Small intestine (tissue), 7 donors: Measurements from ENCODE around the gene HOXC9. TPM values are rescaled to one million over a fixed set of nuclear protein-coding genes. Genes with fewer than 3 reads are reported as not detected.

ENCODE experiments used
- DNase-seq, 2 donors: peaks; one replicate each; pipeline versions ENCODE4 v3.0.0 to v3.0.0-alpha.2; 2013
- FAIRE-seq: peaks from 2 replicates; lab custom pipeline; 2012; peaks lifted over from hg19 to GRCh38; lab: Jason Lieb, UNC
- H3K27ac ChIP-seq, 3 donors: one replicate each; pipeline ENCODE4 v1.5.1; 2013; ENCODE audit warnings: low read length in 2 of 3, mild to moderate bottlenecking in 2 of 3, control low read depth in 1 of 3, inconsistent platforms in 1 of 3, low read depth in 1 of 3, moderate library complexity in 1 of 3
- H3K27me3 ChIP-seq, 3 donors: one replicate each; pipeline ENCODE4 v1.6.1; 2013; ENCODE audit warnings: low read length in 3 of 3, inconsistent platforms in 1 of 3; ENCODE audit not compliant: control insufficient read depth in 3 of 3, insufficient read depth in 3 of 3
- H3K36me3 ChIP-seq, 3 donors: one replicate each; pipeline ENCODE4 v1.6.1; 2013; ENCODE audit warnings: low read length in 3 of 3, inconsistent platforms in 1 of 3, low read depth in 1 of 3, mild to moderate bottlenecking in 1 of 3, moderate library complexity in 1 of 3; ENCODE audit not compliant: control insufficient read depth in 3 of 3, insufficient read depth in 2 of 3
- H3K4me1 ChIP-seq, 3 donors: one replicate each; pipeline ENCODE4 v1.6.1; 2013; ENCODE audit warnings: low read length in 2 of 3, inconsistent platforms in 1 of 3, low read depth in 1 of 3, mild to moderate bottlenecking in 1 of 3, moderate library complexity in 1 of 3; ENCODE audit not compliant: control insufficient read depth in 3 of 3, insufficient read depth in 2 of 3
- H3K4me3 ChIP-seq, 3 donors: one replicate each; pipeline ENCODE4 v1.5.1; 2013; ENCODE audit warnings: low read length in 3 of 3, control low read depth in 1 of 3, inconsistent platforms in 1 of 3, low read depth in 1 of 3, mild to moderate bottlenecking in 1 of 3, moderate library complexity in 1 of 3
- H3K9me3 ChIP-seq, 2 donors: one replicate each; pipeline ENCODE4 v1.6.1; 2013; ENCODE audit warnings: low read depth in 1 of 2, low read length in 1 of 2; ENCODE audit not compliant: control insufficient read depth in 2 of 2, insufficient read depth in 1 of 2
- WGBS, 3 donors: extraction: QIAGEN DNeasy Blood & Tissue Kit; methylation state at CpG; one replicate each; pipeline ENCODE4 v1.1.7; 2013; 5-methylcytosine and 5-hydroxymethylcytosine counted together
- polyA plus RNA-seq, 4 donors: library from polyadenylated mRNA; stranded (reverse) in 3 of 4; unstranded in 1 of 4; fragments of 200-250 nt in 3 of 4; fragments of 120-200 nt in 1 of 4; gene quantifications; one replicate each; pipeline versions ENCODE4 v1.2.1 to v1.2.3, GENCODE V29; 2013
- donor health status: healthy with polysubstance abuse.
- donor health status: control.
- donor health status: control.
- donor health status: Bipolar disorder and iron deficiency.
- donor health status: healthy.

The HOXC9 gene
- polyA plus RNA-seq, 4 donors, result 2.2 TPM; not detected in 3

DNA sequence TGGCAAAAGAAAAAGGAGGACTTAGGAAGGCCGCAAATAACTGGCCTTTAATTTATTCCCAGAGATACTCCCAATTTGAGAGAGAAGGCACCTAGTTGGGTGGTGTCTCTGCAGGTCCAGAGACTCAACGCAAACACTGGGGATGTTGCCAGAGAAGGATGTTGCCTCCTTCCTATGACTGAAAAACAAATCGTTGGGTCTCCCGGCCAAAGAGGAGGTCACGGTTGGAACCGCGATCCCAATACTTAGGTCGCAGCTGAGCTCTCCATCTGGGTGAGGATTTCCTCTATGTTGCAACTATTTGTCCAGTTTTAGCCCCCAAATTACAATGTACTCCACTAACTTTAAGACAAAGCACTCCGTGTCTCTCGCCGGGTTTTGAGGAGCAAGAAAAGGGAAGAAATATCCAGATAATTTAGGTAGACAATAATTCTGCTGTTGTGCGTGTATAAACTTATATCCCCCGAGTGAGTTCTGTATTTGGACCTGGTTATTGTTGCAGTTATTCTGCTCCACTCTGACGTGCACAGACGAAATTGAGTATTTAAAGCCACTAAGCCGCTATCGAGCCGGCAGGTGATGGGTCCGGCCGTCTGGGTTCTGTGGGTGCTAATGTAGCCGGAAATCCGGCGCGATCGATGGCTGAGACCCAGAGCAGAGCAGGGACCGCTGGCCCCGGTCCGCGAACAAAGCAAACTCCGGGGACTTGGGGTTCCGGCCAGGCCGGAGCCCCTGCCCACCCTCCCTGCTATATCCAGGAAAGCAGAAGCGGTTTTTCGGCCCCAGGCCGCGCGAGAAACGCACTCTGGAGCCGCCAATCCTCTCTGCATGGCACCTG is 39.6 kb upstream of the HOXC9 start:
- WGBS, 3 donors, result 10 to 13% (median 13%) methylated on average over 35 to 39 of the region's 39 CpGs
- no peak overlapping the region for H3K4me3 ChIP-seq
- DNase-seq, result no peak
- H3K4me1 ChIP-seq, result peaks cover 0 to 4% (median 0%) of the 10 kb centered on the region in 3 donors
- H3K27me3 ChIP-seq, result peaks cover 7 to 100% (median 82%) of the 10 kb centered on the region in 3 donors
- no peak overlapping the region for H3K27ac ChIP-seq
- FAIRE-seq, result no peak
- no peaks in the 10 kb centered on the region for H3K36me3 ChIP-seq
- no peaks in the 10 kb centered on the region for H3K9me3 ChIP-seq

DNA sequence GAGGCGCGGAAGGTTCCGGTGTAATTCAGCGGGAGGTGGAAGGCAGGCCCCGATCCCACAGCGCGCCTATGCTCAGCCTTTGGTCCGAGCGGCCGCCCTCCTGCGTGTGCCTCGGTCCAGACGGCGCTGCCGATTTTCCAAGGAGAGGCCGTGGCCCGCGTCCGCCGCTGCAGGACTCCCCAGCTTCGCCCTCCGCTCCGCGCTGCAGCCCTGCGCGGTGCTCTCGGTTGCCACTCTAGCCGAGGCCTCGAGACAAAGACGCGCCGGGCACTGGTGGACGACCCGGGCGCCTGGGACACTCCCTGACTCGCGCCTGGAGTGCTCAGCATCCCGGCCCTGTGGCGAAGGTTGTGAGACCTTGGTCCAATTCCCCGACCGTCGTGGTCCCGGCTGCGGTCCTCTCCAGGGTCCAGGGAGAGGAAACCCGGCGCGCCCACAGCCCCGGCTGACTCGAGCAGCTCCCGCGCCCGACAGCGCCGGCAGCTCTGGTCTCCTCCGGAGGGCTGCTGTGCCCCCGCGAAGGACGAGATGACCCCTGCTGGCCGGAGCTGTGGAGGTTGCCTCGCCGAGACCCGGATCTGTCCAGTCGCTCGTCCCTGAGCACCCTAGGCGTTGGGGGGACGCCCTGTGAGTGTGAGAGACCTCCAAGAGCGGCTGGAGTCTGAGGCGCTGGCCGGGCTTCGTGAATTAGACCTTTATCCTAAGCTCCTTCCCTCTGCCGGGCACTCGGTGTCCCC is 38.8 kb upstream of the HOXC9 start:
- 3 to 5% (median 4%) methylated on average over 64 to 72 of the region's 72 CpGs for WGBS, 3 donors
- DNase-seq, result no peak
- H3K27me3 ChIP-seq, result peaks cover 7 to 100% (median 81%) of the 10 kb centered on the region in 3 donors
- no peaks in the 10 kb centered on the region for H3K36me3 ChIP-seq
- FAIRE-seq, result no peak
- no peak overlapping the region for H3K27ac ChIP-seq
- H3K4me1 ChIP-seq, result peaks cover 0 to 4% (median 0%) of the 10 kb centered on the region in 3 donors
- H3K4me3 ChIP-seq, result no peak overlapping the region
- no peaks in the 10 kb centered on the region for H3K9me3 ChIP-seq

GRCh38 chr12:53963005-53963404 is 37.0 kb upstream of the HOXC9 start:
- peaks cover 0 to 4% (median 0%) of the 10 kb centered on the region in 3 donors for H3K4me1 ChIP-seq
- DNase-seq (no peak), FAIRE-seq (no peak)
- H3K4me3 ChIP-seq, result no peak overlapping the region
- no peak overlapping the region for H3K27ac ChIP-seq
- 23 to 36% (median 24%) methylated on average over 7 of the region's 7 CpGs for WGBS, 3 donors
- H3K27me3 ChIP-seq, result peaks cover 3 to 100% (median 81%) of the 10 kb centered on the region in 3 donors
- no peaks in the 10 kb centered on the region for H3K9me3 ChIP-seq
- no peaks in the 10 kb centered on the region for H3K36me3 ChIP-seq

DNA sequence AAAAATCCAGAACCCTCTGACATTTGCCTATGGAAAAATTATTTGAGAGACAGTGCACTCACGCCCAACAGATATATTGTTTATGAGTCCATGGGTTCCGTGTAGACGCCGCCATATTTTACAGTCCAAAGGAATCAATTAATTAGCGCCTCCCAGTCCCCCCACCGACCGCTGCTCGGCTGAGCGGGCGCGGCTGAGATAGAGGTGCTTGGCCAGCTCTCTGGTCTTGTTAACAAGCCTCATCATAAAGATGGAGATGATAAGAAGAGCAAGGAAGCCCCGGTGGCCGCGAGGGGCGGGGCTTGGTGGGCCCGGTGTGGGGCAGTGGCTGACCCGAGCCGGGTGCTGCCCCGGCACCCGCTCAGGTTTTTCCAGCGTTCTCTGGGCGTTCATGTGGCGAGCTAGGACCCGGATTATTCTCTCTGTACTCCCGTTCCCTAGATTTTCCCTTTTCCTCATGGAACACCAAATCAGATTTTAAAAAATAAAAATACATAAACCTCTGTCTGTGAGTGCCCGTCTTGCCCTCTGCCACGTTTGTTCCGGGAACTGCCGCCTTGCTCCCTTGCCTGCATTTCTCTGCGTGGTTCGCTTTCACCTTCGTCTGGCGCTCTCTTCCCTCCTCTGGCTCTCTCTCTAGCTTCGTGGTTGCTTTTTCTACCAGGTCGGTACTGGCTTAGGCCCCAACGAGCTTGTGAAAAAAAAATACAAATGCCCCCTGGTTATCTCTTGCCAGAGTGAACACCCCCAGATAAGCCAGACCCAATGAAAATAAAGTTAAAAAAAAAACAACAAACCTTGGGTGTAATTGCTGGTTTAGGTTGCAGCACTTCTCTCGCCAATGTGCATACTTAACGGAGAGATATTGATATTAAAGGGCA is 36.3 kb upstream of the HOXC9 start:
- no peaks in the 10 kb centered on the region for H3K9me3 ChIP-seq
- H3K27ac ChIP-seq, result no peak overlapping the region
- WGBS, 3 donors, result 3 to 6% (median 6%) methylated on average over 38 of the region's 38 CpGs
- FAIRE-seq, result no peak
- H3K4me3 ChIP-seq, result peak overlapping the region in 1 of 3 donors; percentile 21
- peaks cover 0 to 4% (median 0%) of the 10 kb centered on the region in 3 donors for H3K4me1 ChIP-seq
- no peak for DNase-seq
- H3K27me3 ChIP-seq, result peaks cover 0 to 100% (median 81%) of the 10 kb centered on the region in 3 donors
- H3K36me3 ChIP-seq, result no peaks in the 10 kb centered on the region

GRCh38 chr12:53964315-53964713 is 35.6 kb upstream of the HOXC9 start:
- Histone ChIP-seq H3K36me3 (no peaks in the 10 kb centered on the region), H3K27ac (no peak overlapping the region), H3K4me3 (no peak overlapping the region), H3K27me3 (peaks cover 0 to 100% (median 82%) of the 10 kb centered on the region in 3 donors), H3K9me3 (no peaks in the 10 kb centered on the region), H3K4me1 (peaks cover 0 to 4% (median 0%) of the 10 kb centered on the region in 3 donors)
- DNase-seq, result peak in 1 of 2 donors; percentile 20
- no peak for FAIRE-seq
- WGBS, 3 donors, result 2 to 4% (median 3%) methylated on average over 2 of the region's 2 CpGs

GRCh38 chr12:53965281-53966084 is 34.5 kb upstream of the HOXC9 start:
- no peak overlapping the region for H3K27ac ChIP-seq
- DNase-seq (no peak), FAIRE-seq (no peak)
- H3K27me3 ChIP-seq, result peaks cover 5 to 100% (median 84%) of the 10 kb centered on the region in 3 donors
- H3K4me1 ChIP-seq, result peaks cover 0 to 4% (median 0%) of the 10 kb centered on the region in 3 donors
- H3K4me3 ChIP-seq, result no peak overlapping the region
- 2 to 6% (median 3%) methylated on average over 17 to 18 of the region's 18 CpGs for WGBS, 3 donors
- no peaks in the 10 kb centered on the region for H3K36me3 ChIP-seq
- H3K9me3 ChIP-seq, result no peaks in the 10 kb centered on the region

DNA sequence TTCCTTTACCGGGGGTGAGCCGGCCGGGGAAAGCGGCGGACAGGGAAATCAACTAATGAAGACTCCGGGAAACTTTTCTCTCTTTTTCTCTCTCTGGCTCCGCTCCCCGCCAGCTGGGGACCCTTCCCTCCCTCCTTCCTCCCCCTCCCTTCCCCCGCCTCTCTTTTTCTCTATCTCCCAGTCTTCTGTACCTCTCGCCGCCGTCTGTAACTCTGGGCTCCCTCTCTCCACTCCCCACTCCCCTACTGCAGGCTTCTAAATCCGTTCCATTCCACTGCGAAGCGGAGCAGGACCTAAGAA is 33.9 kb upstream of the HOXC9 start:
- no peaks in the 10 kb centered on the region for H3K36me3 ChIP-seq
- H3K4me3 ChIP-seq, result no peak overlapping the region
- no peak overlapping the region for H3K27ac ChIP-seq
- no peak for DNase-seq
- FAIRE-seq, result no peak
- peaks cover 0 to 4% (median 0%) of the 10 kb centered on the region in 3 donors for H3K4me1 ChIP-seq
- H3K27me3 ChIP-seq, result peaks cover 5 to 100% (median 83%) of the 10 kb centered on the region in 3 donors
- H3K9me3 ChIP-seq, result no peaks in the 10 kb centered on the region
- 4 to 9% (median 8%) methylated on average over 15 of the region's 15 CpGs for WGBS, 3 donors
